Testis (tissue), 2 donors: ENCODE results near the gene MDP1.

Experiments
- POLR2A ChIP-seq: fragments of 450-650 bp; IDR thresholded peaks from one replicate; pipeline ENCODE4 v1.6.1; 2017; ENCODE audit warnings: antibody characterized with exemption, mild to moderate bottlenecking, moderate library complexity
- TF ChIP-seq, protein P1 (sequence below), 3 experiments: fragments of 450-650 bp in 2 of 3; fragments of 200-600 bp in 1 of 3; sonication (generic) in 1 of 3; IDR thresholded peaks; one replicate each; pipeline ENCODE4 v1.5.1; 2016 to 2019; ENCODE audit warnings: antibody characterized with exemption in 3 of 3, mild to moderate bottlenecking in 2 of 3, moderate library complexity in 1 of 3

DNA sequence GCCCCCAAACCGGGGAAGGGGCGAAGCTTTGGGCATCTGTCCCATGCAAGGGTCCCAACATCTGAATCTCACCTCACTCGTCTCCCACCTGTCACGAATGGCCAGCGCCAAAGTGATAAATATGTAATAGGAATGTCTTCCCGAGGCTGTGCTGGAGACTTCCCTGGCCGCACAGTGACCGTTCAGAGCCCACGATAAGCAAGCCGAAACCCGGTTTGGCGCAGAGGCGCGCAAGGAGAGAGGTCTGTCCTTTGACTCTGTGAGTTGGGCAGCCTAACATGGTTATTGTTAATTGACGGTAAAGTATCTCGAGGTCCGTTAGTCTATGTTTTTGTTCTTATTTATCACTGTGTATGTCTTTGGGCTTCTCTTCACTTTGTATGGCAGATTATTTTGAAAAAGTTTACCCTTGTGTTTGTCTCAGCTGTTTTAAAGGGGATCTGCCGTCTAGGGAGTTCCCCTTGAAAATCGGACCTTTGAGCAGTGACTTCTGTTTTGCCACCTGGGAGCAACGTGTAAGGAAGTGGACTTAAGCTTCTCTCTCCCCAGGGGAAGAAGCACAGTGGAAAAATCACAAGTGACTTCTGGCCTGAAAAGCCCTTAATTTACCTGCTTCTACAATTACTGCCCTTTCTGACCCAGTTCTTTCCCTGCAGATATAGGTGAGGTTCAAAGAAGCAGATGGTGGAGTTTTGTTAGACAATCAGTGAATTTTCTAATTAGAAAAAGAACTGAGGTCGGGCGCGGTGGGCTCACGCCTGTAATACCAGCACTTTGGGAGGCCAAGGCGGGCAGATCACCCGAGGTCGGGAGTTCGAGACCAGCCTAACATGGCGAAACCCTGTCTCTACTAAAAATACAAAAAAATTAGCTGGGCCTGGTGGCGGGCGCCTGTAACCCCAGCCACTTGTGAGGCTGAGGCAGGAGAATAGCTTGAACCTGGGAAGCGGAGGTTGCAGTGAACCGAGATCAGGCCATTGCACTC is 19.5 kb downstream of the MDP1 start:
- no peak for TF ChIP-seq POLR2A
- TF ChIP-seq, protein P1, sequence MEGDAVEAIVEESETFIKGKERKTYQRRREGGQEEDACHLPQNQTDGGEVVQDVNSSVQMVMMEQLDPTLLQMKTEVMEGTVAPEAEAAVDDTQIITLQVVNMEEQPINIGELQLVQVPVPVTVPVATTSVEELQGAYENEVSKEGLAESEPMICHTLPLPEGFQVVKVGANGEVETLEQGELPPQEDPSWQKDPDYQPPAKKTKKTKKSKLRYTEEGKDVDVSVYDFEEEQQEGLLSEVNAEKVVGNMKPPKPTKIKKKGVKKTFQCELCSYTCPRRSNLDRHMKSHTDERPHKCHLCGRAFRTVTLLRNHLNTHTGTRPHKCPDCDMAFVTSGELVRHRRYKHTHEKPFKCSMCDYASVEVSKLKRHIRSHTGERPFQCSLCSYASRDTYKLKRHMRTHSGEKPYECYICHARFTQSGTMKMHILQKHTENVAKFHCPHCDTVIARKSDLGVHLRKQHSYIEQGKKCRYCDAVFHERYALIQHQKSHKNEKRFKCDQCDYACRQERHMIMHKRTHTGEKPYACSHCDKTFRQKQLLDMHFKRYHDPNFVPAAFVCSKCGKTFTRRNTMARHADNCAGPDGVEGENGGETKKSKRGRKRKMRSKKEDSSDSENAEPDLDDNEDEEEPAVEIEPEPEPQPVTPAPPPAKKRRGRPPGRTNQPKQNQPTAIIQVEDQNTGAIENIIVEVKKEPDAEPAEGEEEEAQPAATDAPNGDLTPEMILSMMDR (IDR thresholded peaks at IDR 0.05), result no peak
